Ectodermal cell (in vitro differentiated cells): Measurements from ENCODE around the gene PNN.
"Not testable (repeated sequence)": the region's sequence is repeated elsewhere in the genome, so short reads cannot be mapped to it uniquely, and the experiment has no call there.

ENCODE experiments used
- H3K27ac ChIP-seq: 2 replicates; pipeline ENCODE4 v1.7.0; 2013; ENCODE audit warnings: mild to moderate bottlenecking, low read depth, low read length; ENCODE audit not compliant: insufficient read depth, poor library complexity, severe bottlenecking
- H3K27me3 ChIP-seq: 2 replicates; pipeline ENCODE4 v1.7.0; 2013; ENCODE audit warnings: mild to moderate bottlenecking, low read length; ENCODE audit not compliant: insufficient read depth, control insufficient read depth, poor library complexity, severe bottlenecking
- H3K36me3 ChIP-seq: one replicate; pipeline ENCODE4 v1.7.0; 2013; ENCODE audit warnings: low read length; ENCODE audit not compliant: control insufficient read depth, insufficient read depth
- H3K4me1 ChIP-seq: one replicate; pipeline ENCODE4 v1.7.0; 2013; ENCODE audit warnings: low read length; ENCODE audit not compliant: control insufficient read depth, insufficient read depth
- H3K4me3 ChIP-seq: 2 replicates; pipeline ENCODE4 v1.7.0; 2013; ENCODE audit warnings: low read depth, low read length, control low read depth; ENCODE audit not compliant: insufficient read depth
- H3K9me3 ChIP-seq: 2 replicates; pipeline ENCODE4 v1.7.0; 2013; ENCODE audit warnings: mild to moderate bottlenecking, low read length, moderate library complexity; ENCODE audit not compliant: control insufficient read depth
- WGBS, 2 experiments: methylation state at CpG; one replicate each; pipeline ENCODE4 v1.1.7; 2013; ENCODE audit warnings: missing lambda C conversion rate in 2 of 2; 5-methylcytosine and 5-hydroxymethylcytosine counted together

The PNN gene

DNA sequence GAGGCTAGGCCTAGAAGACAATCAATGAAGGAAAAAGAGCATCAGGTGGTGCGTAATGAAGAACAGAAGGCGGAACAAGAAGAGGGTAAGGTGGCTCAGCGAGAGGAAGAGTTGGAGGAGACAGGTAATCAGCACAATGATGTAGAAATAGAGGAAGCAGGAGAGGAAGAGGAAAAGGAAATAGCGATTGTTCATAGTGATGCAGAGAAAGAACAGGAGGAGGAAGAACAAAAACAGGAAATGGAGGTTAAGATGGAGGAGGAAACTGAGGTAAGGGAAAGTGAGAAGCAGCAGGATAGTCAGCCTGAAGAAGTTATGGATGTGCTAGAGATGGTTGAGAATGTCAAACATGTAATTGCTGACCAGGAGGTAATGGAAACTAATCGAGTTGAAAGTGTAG, 5.5 kb downstream of the PNN start:
- Histone ChIP-seq H3K27me3 (no peaks in the 10 kb centered on the region), H3K27ac (no peak overlapping the region), H3K36me3 (peaks cover 64% of the 10 kb centered on the region), H3K9me3 (no peaks in the 10 kb centered on the region), H3K4me3 (no peak overlapping the region), H3K4me1 (peaks cover 12% of the 10 kb centered on the region)
- WGBS, 2 experiments = 95 to 96% methylated on average over 5 of the region's 5 CpGs

- no peak overlapping the region for H3K27ac ChIP-seq
- peaks cover 64% of the 10 kb centered on the region for H3K36me3 ChIP-seq
- 96% methylated on average over 7 of the region's 7 CpGs for WGBS, 2 experiments
- no peaks in the 10 kb centered on the region for H3K27me3 ChIP-seq
- peaks cover 12% of the 10 kb centered on the region for H3K4me1 ChIP-seq
- H3K4me3 ChIP-seq = no peak overlapping the region
- no peaks in the 10 kb centered on the region for H3K9me3 ChIP-seq
Observed at GRCh38 chr14:39181026-39181692, 6.1 kb downstream of the PNN start.

DNA sequence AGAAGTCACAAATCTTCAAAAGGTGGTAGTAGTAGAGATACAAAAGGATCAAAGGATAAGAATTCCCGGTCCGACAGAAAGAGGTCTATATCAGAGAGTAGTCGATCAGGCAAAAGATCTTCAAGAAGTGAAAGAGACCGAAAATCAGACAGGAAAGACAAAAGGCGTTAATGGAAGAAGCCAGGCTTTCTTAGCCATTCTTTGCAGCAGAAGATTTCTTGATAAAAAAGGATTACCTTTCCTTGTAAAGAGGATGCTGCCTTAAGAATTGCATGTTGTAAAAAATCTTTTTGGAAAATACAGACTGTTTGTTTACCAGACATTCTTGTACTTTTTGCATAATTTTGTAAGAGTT, 6.6 kb downstream of the PNN start:
- 92 to 93% methylated on average over 5 of the region's 5 CpGs for WGBS, 2 experiments
- peaks cover 8% of the 10 kb centered on the region for H3K4me1 ChIP-seq
- H3K27ac ChIP-seq = no peak overlapping the region
- H3K4me3 ChIP-seq = no peak overlapping the region
- H3K9me3 ChIP-seq = no peaks in the 10 kb centered on the region
- H3K36me3 ChIP-seq = peaks cover 64% of the 10 kb centered on the region
- no peaks in the 10 kb centered on the region for H3K27me3 ChIP-seq

DNA sequence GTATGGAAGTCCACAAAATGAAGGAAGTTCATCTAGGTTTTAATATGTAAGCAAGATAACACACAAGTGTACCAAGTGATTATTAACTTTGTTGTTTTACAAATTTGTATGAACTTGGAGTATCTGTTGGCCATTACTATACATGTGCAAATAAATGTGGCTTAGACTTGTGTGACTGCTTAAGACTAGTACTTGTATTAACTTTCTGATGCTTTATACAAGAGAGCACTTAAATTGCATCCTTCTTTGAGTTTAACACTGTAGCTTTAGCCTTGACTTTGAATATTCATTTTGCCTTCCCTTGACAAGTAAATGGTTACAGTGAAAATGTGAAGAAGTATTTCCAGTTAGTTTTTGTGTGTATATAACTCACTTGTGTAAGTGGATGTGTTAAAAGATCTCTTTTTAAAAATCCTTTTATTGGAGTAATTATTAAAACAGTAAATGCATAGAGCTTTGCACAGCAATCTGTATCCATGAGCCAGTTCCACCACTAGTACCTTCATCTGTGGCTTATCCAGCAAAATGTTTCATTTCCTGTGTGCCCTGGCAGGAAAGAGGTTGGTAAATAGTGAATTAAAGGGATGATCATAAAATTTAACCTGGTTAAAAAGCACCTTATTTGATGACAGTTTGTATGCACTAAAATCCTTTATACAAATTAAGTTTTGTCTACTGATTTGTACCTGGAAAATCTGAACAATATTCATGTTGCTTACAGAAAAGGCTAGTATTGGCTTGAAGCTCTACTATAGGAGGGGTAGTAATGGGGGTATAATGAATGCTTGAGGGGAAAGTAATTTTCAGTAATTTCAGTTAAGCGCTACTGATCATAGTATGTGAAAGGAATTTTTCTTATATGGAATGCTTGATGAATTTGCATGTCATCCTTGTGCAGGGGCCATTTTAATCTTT, 8.0 kb downstream of the PNN start:
- H3K27ac ChIP-seq = no peak overlapping the region
- H3K4me3 ChIP-seq = no peak overlapping the region
- WGBS, 2 experiments = 95 to 100% methylated on average over 1 of the region's 1 CpG
- peaks cover 50% of the 10 kb centered on the region for H3K36me3 ChIP-seq
- H3K4me1 ChIP-seq = no peaks in the 10 kb centered on the region
- no peaks in the 10 kb centered on the region for H3K9me3 ChIP-seq
- H3K27me3 ChIP-seq = no peaks in the 10 kb centered on the region

DNA sequence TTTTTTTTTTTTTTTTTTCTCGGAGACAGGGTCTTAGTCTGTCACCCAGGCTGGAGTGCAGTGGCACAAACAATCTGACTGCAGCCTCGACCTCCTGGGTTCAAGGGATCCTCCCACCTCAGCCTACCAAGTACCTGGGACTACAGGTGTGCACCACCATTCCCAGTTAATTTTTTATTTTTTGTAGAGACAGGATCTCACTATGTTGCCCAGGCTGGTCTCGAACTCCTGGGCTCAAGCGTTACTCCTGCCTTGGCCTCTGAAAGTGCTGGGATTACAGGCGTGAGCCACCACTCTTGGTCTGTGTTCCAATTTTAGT, 8.6 kb downstream of the PNN start:
- not testable (repeated sequence) for H3K4me3 ChIP-seq, H3K9me3 ChIP-seq, H3K27ac ChIP-seq, H3K27me3 ChIP-seq, H3K4me1 ChIP-seq
- 91 to 92% methylated on average over 5 of the region's 5 CpGs for WGBS, 2 experiments
- H3K36me3 ChIP-seq = peaks cover 45% of the 10 kb centered on the region

- 91 to 93% methylated on average over 4 of the region's 4 CpGs for WGBS, 2 experiments
- Histone ChIP-seq H3K4me3 (no peak overlapping the region), H3K27me3 (no peaks in the 10 kb centered on the region), H3K4me1 (no peaks in the 10 kb centered on the region), H3K36me3 (peaks cover 34% of the 10 kb centered on the region), H3K9me3 (no peaks in the 10 kb centered on the region), H3K27ac (no peak overlapping the region)
Observed at GRCh38 chr14:39184628-39185255, 9.7 kb downstream of the PNN start.

GRCh38 chr14:39185256-39186049, 10.4 kb downstream of the PNN start:
- Histone ChIP-seq H3K27ac (no peak overlapping the region), H3K4me1 (no peaks in the 10 kb centered on the region), H3K9me3 (no peaks in the 10 kb centered on the region), H3K36me3 (peaks cover 30% of the 10 kb centered on the region), H3K4me3 (no peak overlapping the region), H3K27me3 (no peaks in the 10 kb centered on the region)
- 90 to 96% methylated on average over 4 of the region's 5 CpGs for WGBS, 2 experiments

- H3K36me3 ChIP-seq = peaks cover 16% of the 10 kb centered on the region
- no peaks in the 10 kb centered on the region for H3K4me1 ChIP-seq
- no peaks in the 10 kb centered on the region for H3K9me3 ChIP-seq
- H3K4me3 ChIP-seq = no peak overlapping the region
- H3K27ac ChIP-seq = no peak overlapping the region
- no peaks in the 10 kb centered on the region for H3K27me3 ChIP-seq
- WGBS, 2 experiments = 86 to 90% methylated on average over 3 to 4 of the region's 4 CpGs
Observed at GRCh38 chr14:39186941-39187525, 12.0 kb downstream of the PNN start.

DNA sequence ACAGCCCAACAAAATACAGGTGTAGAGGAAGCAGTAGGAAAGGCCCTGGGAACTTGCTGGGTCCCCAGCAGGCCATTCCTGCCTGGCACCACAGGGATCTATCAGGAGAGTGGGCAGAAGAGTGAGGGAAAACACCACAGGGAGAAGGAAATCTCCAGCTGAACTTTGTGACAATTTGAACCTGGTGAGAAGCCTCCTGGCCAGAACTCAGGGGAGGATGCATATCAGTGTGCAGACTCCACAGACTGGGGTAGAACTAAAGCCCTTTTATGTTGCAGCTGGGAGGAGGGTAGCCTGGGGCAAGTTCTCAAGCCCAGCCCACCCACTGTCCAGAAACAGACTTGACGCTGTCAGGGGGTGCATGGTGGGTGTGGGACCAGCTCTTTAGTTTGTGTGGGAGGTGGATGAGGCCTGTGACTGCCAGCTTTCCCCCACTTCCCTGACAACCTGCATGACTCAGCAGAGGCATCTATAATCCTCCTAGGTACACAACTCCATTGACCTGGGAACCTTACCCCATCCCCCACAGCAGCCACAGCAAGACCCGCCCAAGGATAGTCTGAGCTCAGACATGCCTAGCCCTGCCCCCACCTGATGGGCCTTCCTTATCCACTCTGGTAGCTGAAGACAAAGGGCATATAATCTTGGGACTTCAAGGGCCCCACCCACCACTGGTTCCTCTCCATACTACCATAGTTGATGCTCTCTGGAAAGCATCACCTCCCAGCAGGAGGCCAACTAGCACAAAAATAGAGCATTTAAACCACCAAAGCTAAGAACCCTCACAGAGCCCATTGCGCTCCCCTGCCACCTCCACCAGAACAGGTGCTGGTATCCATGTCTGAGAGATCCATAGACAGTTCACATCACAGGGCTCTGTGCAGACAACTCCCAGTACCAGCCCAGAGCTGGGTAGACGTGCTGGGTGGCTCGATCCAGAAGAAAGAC, 28.9 kb downstream of the PNN start:
- Histone ChIP-seq H3K27ac (no peak overlapping the region), H3K4me1 (peaks cover 3% of the 10 kb centered on the region), H3K27me3 (no peaks in the 10 kb centered on the region), H3K9me3 (no peaks in the 10 kb centered on the region), H3K4me3 (no peak overlapping the region), H3K36me3 (no peaks in the 10 kb centered on the region)
- WGBS, 2 experiments = 81 to 83% methylated on average over 5 of the region's 5 CpGs
